CD4-positive, alpha-beta T cell (primary cell): ENCODE measurements around the gene CTLA4. TPM values are rescaled to one million over a fixed set of nuclear protein-coding genes. Genes with fewer than 3 reads are reported as not detected.
A peak's percentile ranks its signal among the peaks of the same experiment; 100 is the strongest.

Experiments
- ATAC-seq: fragments of 200-7000 bp; cut with Tn5 transposase; one replicate; pipeline ENCODE4 v1.10.0; 2022; ENCODE audit warnings: mild to moderate bottlenecking; ENCODE audit not compliant: poor library complexity
- CTCF ChIA-PET: fragments of 350-600 bp; sonication (Branson Sonifier 250); formaldehyde crosslinking; loops from one replicate; lab custom pipeline; 2021; ENCODE audit warnings: antibody characterized with exemption, inconsistent platforms; lab: Charles Lee
- POLR2A ChIA-PET: fragments of 350-600 bp; sonication (Branson Sonifier 250); formaldehyde crosslinking; loops from one replicate; lab custom pipeline; 2021; ENCODE audit warnings: antibody characterized with exemption, inconsistent platforms; lab: Charles Lee
- DNase-seq, 14 experiments: peaks; one replicate each; pipeline ENCODE4 v3.0.0-alpha.2; 2013 to 2020; ENCODE audit warnings: mixed read lengths in 2 of 14
- H3K27ac ChIP-seq, 2 donors: one replicate each; pipeline versions ENCODE4 v1.5.1 to v1.7.0; 2013; ENCODE audit warnings: low read length in 2 of 2, low read depth in 1 of 2, mild to moderate bottlenecking in 1 of 2
- H3K27me3 ChIP-seq, 2 experiments: 1 replicate in 1 of 2; 2 replicates in 1 of 2; pipeline versions ENCODE4 v1.6.1 to v1.7.0; 2013; ENCODE audit warnings: low read length in 2 of 2, control low read depth in 1 of 2, mild to moderate bottlenecking in 1 of 2, moderate library complexity in 1 of 2; ENCODE audit not compliant: insufficient read depth in 2 of 2, control insufficient read depth in 1 of 2
- H3K36me3 ChIP-seq: one replicate; pipeline ENCODE4 v1.6.1; 2013; ENCODE audit warnings: low read length, control low read depth; ENCODE audit not compliant: insufficient read depth
- H3K4me1 ChIP-seq: one replicate; pipeline ENCODE4 v1.6.1; 2013; ENCODE audit warnings: low read length, control low read depth; ENCODE audit not compliant: insufficient read depth
- H3K4me3 ChIP-seq: one replicate; pipeline ENCODE4 v1.5.1; 2013; ENCODE audit warnings: mild to moderate bottlenecking, low read length, moderate library complexity
- H3K9me3 ChIP-seq, 2 experiments: 1 replicate in 1 of 2; 2 replicates in 1 of 2; pipeline versions ENCODE4 v1.6.1 to v1.7.0; 2013; ENCODE audit warnings: low read length in 2 of 2, mild to moderate bottlenecking in 2 of 2, control low read depth in 1 of 2, moderate library complexity in 1 of 2; ENCODE audit not compliant: control insufficient read depth in 1 of 2, insufficient read depth in 1 of 2
- H3K27ac Mint-ChIP-seq: one replicate; pipeline ENCODE4 v1.8.0; 2020; ENCODE audit warnings: mixed read lengths
- H3K27me3 Mint-ChIP-seq: one replicate; pipeline ENCODE4 v1.8.0; 2021; ENCODE audit warnings: mixed read lengths
- H3K36me3 Mint-ChIP-seq: one replicate; pipeline ENCODE4 v1.8.0; 2021; ENCODE audit warnings: low read depth, mixed read lengths
- H3K4me1 Mint-ChIP-seq: one replicate; pipeline ENCODE4 v1.8.0; 2021; ENCODE audit warnings: low read depth, mixed read lengths
- H3K4me3 Mint-ChIP-seq: one replicate; pipeline ENCODE4 v1.8.0; 2020; ENCODE audit warnings: mild to moderate bottlenecking, mixed read lengths
- H3K9me3 Mint-ChIP-seq: one replicate; pipeline ENCODE4 v1.8.0; 2020; ENCODE audit warnings: mixed read lengths
- intact Hi-C, 2 experiments: fragments of 100-400 bp; cut with DNase I in 1 of 2; cut with micrococcal nuclease in 1 of 2; formaldehyde crosslinking; loops; one replicate each; pipeline versions ENCODE4 v1.15.1 to v1.9.0; 2023 to 2025; cut with DNase I, micrococcal nuclease
- total RNA-seq, 174 experiments: library from RNA in 2 of 174; stranded (reverse) in 2 of 174; gene quantifications; one replicate each; pipeline ENCODE4 v1.2.3 and lab custom pipeline; 2021 to 2026
- TF ChIP-seq, protein P1 (sequence below): fragments of 200-600 bp; IDR thresholded peaks from one replicate; pipeline ENCODE4 v1.8.0; 2022; ENCODE audit warnings: antibody characterized with exemption, mild to moderate bottlenecking

The CTLA4 gene
- total RNA-seq, 2 experiments from 2014 or later: 49.8 to 52.0 TPM

DNA sequence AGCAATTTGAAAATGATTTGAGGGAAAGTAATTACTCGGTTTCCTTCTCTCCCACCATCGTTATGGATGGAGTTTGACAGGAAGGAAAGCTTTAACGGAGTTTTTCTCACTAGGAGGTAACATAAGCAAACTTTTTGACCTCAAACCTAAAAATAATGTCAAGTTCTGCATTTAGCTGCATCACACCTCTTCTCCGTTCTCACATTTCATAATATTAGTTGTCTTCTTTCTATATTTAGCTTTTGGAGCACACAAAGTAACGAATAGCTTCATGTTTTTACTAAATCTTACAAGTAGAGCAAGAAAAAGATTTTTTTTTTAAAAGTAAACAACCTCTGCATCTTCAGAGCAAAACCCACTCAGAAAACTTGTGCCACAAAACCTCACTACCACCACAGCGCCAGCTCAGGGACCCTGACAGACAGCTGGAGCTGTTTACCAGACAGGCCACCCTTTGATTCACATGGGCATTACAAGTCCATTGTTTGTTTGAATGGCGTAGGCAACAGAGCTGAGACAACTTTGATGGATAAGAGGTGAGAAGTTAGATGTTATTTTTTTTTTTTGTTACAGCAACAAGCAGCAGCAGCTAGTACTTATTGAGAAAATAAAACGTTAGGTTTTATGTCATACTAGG is 47.1 kb downstream of the CTLA4 start:
- DNase-seq (peak in 4 of 14 experiments; percentile 19 to 50 (median 32)), ATAC-seq (peak; percentile 74)
- TF ChIP-seq, protein P1, sequence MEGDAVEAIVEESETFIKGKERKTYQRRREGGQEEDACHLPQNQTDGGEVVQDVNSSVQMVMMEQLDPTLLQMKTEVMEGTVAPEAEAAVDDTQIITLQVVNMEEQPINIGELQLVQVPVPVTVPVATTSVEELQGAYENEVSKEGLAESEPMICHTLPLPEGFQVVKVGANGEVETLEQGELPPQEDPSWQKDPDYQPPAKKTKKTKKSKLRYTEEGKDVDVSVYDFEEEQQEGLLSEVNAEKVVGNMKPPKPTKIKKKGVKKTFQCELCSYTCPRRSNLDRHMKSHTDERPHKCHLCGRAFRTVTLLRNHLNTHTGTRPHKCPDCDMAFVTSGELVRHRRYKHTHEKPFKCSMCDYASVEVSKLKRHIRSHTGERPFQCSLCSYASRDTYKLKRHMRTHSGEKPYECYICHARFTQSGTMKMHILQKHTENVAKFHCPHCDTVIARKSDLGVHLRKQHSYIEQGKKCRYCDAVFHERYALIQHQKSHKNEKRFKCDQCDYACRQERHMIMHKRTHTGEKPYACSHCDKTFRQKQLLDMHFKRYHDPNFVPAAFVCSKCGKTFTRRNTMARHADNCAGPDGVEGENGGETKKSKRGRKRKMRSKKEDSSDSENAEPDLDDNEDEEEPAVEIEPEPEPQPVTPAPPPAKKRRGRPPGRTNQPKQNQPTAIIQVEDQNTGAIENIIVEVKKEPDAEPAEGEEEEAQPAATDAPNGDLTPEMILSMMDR: no peak
- Histone ChIP-seq H3K4me3 (peak overlapping the region; percentile 4), H3K36me3 (no peaks in the 10 kb centered on the region), H3K27me3 (no peaks in the 10 kb centered on the region), H3K27ac (no peak overlapping the region), H3K9me3 (no peaks in the 10 kb centered on the region), H3K4me1 (peaks cover 7% of the 10 kb centered on the region)
- Mint-ChIP-seq H3K36me3 (no peaks in the 10 kb centered on the region), H3K9me3 (no peaks in the 10 kb centered on the region), H3K27ac (peak overlapping the region; percentile 1), H3K4me3 (peak overlapping the region; percentile 52), H3K4me1 (peaks cover 30% of the 10 kb centered on the region), H3K27me3 (no peaks in the 10 kb centered on the region)
- POLR2A ChIA-PET: interaction anchor here (0.6 to 1.2 kb wide), 6 partner anchors 18 to 99 kb away, joined by 3 to 5 read pairs (median 3); partner anchors contain the start of gene ICOS
- intact Hi-C loops: loop anchor here in 1 of 2 experiments (10.0 kb wide), 1 partner anchor 1340 kb away; no protein-coding TSS in a partner anchor
- CTCF ChIA-PET: no interaction called here

- Histone ChIP-seq H3K9me3 (no peaks in the 10 kb centered on the region), H3K27me3 (no peaks in the 10 kb centered on the region), H3K27ac (no peak overlapping the region), H3K4me3 (peak overlapping the region; percentile 4), H3K36me3 (no peaks in the 10 kb centered on the region), H3K4me1 (peaks cover 7% of the 10 kb centered on the region)
- ChIA-PET CTCF (no interaction called here), POLR2A (interaction anchor here (0.7 to 1.2 kb wide), 3 partner anchors 18 to 100 kb away, joined by 3 to 5 read pairs (median 3); partner anchors contain the start of gene ICOS)
- TF ChIP-seq, protein P1: no peak
- no peak for DNase-seq
- no peak for ATAC-seq
- Mint-ChIP-seq H3K27me3 (no peaks in the 10 kb centered on the region), H3K36me3 (no peaks in the 10 kb centered on the region), H3K9me3 (no peaks in the 10 kb centered on the region), H3K4me3 (peak overlapping the region; percentile 52), H3K4me1 (peaks cover 25% of the 10 kb centered on the region), H3K27ac (peak overlapping the region; percentile 1)
- intact Hi-C loops: loop anchor here in 1 of 2 experiments (10.0 kb wide), 1 partner anchor 1340 kb away; no protein-coding TSS in a partner anchor
Observed at GRCh38 chr2:203915256-203915655, 47.7 kb downstream of the CTLA4 start.

DNA sequence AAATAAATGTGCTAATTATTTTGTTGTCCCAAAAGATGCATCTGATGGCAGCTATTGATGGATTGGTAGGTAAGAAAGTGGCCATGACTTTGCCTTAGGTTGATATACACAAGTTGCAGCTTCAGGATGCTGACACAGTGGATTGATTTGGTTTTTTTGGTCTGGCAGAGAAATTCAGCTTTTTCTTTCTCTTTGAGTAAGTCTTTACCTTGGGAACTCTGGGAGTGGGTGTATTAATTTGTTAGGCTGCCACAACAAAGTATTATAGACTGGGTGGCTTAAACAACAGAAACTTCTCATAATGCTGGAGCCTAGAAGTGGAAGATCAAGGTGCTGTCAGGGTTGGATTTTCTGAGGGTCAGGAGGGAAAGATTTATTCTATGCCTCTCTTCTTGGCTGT is 49.2 kb downstream of the CTLA4 start:
- Mint-ChIP-seq H3K27ac (no peak overlapping the region), H3K36me3 (no peaks in the 10 kb centered on the region), H3K4me3 (no peak overlapping the region), H3K27me3 (no peaks in the 10 kb centered on the region), H3K4me1 (peaks cover 25% of the 10 kb centered on the region), H3K9me3 (no peaks in the 10 kb centered on the region)
- Histone ChIP-seq H3K9me3 (no peaks in the 10 kb centered on the region), H3K27ac (no peak overlapping the region), H3K36me3 (no peaks in the 10 kb centered on the region), H3K4me3 (no peak overlapping the region), H3K27me3 (no peaks in the 10 kb centered on the region), H3K4me1 (peaks cover 7% of the 10 kb centered on the region)
- DNase-seq (no peak), ATAC-seq (no peak)
- intact Hi-C loops: loop anchor here in 1 of 2 experiments (10.0 kb wide), 1 partner anchor 1342 kb away; no protein-coding TSS in a partner anchor
- POLR2A ChIA-PET: interaction anchor here (0.7 kb wide), 1 partner anchor 50 kb away, joined by 3 read pairs; no protein-coding TSS in a partner anchor
- TF ChIP-seq, protein P1: no peak
- CTCF ChIA-PET: no interaction called here
